ENCODE results near the gene AQP3. TPM values are rescaled to one million over a fixed set of nuclear protein-coding genes. Genes with fewer than 3 reads are reported as not detected.

The AQP3 gene
- polyA plus RNA-seq (2012; ENCODE audit: insufficient read length, low read depth) = 2.6 TPM

DNA sequence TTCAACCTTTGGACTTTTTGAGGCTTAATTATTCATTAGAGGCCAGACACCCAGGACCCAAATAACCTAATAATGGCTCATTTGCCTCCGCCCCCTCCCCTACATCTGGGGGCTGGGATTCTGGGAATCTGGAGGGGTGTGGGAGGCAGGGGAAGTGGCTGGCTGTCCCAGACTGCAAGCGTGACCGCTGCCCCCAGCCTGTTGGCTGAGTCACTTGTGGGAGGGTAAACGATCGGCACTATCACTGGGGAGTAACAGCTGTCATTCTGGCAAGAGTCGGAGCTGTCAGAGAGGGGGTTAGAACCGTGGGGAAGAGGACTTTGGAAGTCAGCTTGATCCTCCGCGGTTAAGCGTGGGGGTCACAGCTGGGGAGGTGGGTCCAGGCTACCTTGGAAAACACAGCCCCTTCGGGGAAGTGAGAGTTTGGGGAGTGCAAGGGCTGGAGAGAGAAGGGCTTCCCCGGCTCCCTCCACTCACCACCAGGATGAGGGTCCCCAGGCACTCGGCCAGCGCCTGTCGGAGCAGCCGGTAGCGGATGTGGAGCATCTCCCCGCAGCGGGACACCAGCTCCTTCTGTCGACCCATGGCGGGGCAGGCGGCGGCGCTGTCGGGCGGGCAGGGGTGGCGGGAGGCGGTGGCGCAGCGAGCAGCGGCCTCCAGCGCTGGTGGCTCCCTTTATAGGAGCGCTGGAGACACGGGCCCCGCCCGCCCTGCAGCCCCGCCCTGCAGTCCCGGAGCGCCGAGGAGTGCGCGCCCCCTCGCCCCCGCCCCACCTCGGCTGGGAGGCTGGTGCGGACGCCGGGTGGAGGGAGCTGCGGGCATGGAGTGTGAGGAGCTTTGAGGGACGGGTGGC lies at the start of gene AQP3:
AQP3 (minus strand) TSS at position 648 of the 853 bp plus-strand sequence; CDS start at position 585, 63 bp downstream.
- TF ChIP-seq FOXP2 (optimal IDR thresholded peaks at IDR 0.05; ENCODE audit: borderline replicate concordance, extremely low read depth, extremely low read length, insufficient read depth) (peak; percentile 13), POLR2AphosphoS5 (IDR thresholded peaks at IDR 0.05; ENCODE audit: low read depth, low read length) (no peak), SIN3A (IDR thresholded peaks at IDR 0.05; ENCODE audit: borderline replicate concordance, insufficient read depth, low read length) (0 out of 2 replicates have a peak, but pooled peaks have one; percentile 13), TAF1 (IDR thresholded peaks at IDR 0.05; ENCODE audit: borderline replicate concordance, insufficient read depth, low read length) (no peak)

DNA sequence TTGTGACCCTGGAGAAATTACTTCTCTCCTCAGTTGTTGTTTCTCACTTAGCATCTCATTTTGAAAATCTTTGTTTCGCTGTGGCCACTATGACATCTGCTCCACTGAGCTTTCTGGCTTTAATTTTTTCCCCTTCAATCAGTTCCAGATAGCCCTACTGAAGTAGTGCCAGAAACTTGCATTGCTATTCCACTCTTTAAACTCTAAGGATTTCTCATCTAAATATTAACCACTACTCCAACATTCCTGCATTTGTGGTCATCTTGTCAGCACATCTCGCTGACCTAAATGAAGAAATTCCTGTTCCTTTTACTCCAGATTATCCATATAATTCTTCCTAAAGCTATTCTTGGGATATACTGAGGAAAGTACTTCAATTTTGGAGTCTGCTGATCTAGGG lies 41.7 kb upstream of the AQP3 start:
- TF ChIP-seq TAF1 (IDR thresholded peaks at IDR 0.05; ENCODE audit: borderline replicate concordance, insufficient read depth, low read length) = no peak
- TF ChIP-seq POLR2AphosphoS5 (IDR thresholded peaks at IDR 0.05; ENCODE audit: low read depth, low read length) = no peak
- no peak for TF ChIP-seq FOXP2 (optimal IDR thresholded peaks at IDR 0.05; ENCODE audit: borderline replicate concordance, extremely low read depth, extremely low read length, insufficient read depth)
- TF ChIP-seq SIN3A (IDR thresholded peaks at IDR 0.05; ENCODE audit: borderline replicate concordance, insufficient read depth, low read length) = no peak
- TF ChIP-seq, protein P1, sequence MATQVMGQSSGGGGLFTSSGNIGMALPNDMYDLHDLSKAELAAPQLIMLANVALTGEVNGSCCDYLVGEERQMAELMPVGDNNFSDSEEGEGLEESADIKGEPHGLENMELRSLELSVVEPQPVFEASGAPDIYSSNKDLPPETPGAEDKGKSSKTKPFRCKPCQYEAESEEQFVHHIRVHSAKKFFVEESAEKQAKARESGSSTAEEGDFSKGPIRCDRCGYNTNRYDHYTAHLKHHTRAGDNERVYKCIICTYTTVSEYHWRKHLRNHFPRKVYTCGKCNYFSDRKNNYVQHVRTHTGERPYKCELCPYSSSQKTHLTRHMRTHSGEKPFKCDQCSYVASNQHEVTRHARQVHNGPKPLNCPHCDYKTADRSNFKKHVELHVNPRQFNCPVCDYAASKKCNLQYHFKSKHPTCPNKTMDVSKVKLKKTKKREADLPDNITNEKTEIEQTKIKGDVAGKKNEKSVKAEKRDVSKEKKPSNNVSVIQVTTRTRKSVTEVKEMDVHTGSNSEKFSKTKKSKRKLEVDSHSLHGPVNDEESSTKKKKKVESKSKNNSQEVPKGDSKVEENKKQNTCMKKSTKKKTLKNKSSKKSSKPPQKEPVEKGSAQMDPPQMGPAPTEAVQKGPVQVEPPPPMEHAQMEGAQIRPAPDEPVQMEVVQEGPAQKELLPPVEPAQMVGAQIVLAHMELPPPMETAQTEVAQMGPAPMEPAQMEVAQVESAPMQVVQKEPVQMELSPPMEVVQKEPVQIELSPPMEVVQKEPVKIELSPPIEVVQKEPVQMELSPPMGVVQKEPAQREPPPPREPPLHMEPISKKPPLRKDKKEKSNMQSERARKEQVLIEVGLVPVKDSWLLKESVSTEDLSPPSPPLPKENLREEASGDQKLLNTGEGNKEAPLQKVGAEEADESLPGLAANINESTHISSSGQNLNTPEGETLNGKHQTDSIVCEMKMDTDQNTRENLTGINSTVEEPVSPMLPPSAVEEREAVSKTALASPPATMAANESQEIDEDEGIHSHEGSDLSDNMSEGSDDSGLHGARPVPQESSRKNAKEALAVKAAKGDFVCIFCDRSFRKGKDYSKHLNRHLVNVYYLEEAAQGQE (IDR thresholded peaks at IDR 0.05; ENCODE audit: insufficient read depth in 1 of 2, low read depth in 2 of 2, low read length in 2 of 2) = no peak

DNA sequence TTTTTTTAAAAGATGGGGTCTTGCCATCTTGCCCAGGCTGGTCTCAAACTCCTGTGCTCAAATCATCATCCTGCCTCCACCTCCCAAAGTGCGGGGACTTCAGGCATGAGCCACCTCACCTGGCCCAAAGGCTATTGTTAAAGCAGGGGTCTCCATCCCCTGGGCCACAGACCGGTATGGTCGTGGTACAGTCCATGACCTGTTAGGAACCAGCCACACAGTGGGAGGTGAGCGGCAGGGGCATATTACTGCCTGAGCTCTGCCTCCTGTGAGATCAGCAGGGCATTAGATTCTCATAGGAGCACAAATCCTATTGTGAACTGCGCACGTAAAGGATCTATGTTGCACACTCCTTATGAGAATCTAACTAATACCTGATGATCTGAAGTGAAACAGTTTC lies 33.6 kb upstream of the AQP3 start:
- no peak for TF ChIP-seq FOXP2 (optimal IDR thresholded peaks at IDR 0.05; ENCODE audit: borderline replicate concordance, extremely low read depth, extremely low read length, insufficient read depth)
- no peak for TF ChIP-seq POLR2AphosphoS5 (IDR thresholded peaks at IDR 0.05; ENCODE audit: low read depth, low read length)
- TF ChIP-seq, protein P1 (IDR thresholded peaks at IDR 0.05; ENCODE audit: insufficient read depth in 1 of 2, low read depth in 2 of 2, low read length in 2 of 2) = no peak
- no peak for TF ChIP-seq TAF1 (IDR thresholded peaks at IDR 0.05; ENCODE audit: borderline replicate concordance, insufficient read depth, low read length)
- TF ChIP-seq SIN3A (IDR thresholded peaks at IDR 0.05; ENCODE audit: borderline replicate concordance, insufficient read depth, low read length) = no peak

DNA sequence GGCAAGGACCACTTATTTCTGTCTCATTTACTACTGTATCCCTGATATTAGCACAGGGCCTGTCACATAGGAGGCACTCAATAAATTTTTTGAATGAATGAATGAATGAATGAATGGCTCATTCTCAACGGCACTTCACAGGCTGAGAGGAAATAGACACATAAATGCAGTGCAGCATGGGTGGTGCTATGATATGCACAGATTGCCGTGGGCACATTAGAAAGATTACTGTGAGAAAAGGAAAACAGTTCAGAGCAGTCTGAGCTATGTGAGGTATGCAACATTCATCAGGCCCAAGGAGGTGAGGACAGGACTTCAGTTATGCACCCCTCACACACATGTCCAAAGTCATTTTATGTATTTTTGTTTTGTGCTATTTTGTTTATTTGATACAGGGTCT lies 32.7 kb upstream of the AQP3 start:
- TF ChIP-seq, protein P1 (IDR thresholded peaks at IDR 0.05; ENCODE audit: insufficient read depth in 1 of 2, low read depth in 2 of 2, low read length in 2 of 2) = no peak
- TF ChIP-seq SIN3A (IDR thresholded peaks at IDR 0.05; ENCODE audit: borderline replicate concordance, insufficient read depth, low read length) = no peak
- no peak for TF ChIP-seq TAF1 (IDR thresholded peaks at IDR 0.05; ENCODE audit: borderline replicate concordance, insufficient read depth, low read length)
- TF ChIP-seq POLR2AphosphoS5 (IDR thresholded peaks at IDR 0.05; ENCODE audit: low read depth, low read length) = no peak
- TF ChIP-seq FOXP2 (optimal IDR thresholded peaks at IDR 0.05; ENCODE audit: borderline replicate concordance, extremely low read depth, extremely low read length, insufficient read depth) = no peak

DNA sequence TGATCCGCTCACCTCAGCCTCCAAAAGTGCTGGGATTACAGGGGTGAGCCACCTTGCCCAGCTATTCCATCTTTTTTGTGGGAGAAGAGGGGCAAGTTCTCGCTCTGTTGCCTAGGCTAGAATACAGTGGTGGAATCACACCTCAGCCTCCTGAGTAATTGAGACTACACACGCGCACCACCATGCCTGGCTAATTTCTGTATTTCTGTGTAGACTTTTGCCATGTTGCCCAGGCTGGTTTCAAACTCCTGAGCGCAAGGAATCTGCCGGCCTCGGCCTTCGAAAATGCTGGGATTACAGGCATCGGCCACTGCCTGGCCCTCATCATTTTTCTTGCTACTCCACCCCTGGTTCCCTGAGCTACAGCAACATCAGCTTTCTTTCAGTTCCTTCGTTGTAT lies 29.1 kb upstream of the AQP3 start:
- TF ChIP-seq FOXP2 (optimal IDR thresholded peaks at IDR 0.05; ENCODE audit: borderline replicate concordance, extremely low read depth, extremely low read length, insufficient read depth) (no peak), POLR2AphosphoS5 (IDR thresholded peaks at IDR 0.05; ENCODE audit: low read depth, low read length) (no peak), TAF1 (IDR thresholded peaks at IDR 0.05; ENCODE audit: borderline replicate concordance, insufficient read depth, low read length) (no peak), SIN3A (IDR thresholded peaks at IDR 0.05; ENCODE audit: borderline replicate concordance, insufficient read depth, low read length) (no peak)
- TF ChIP-seq, protein P1 (IDR thresholded peaks at IDR 0.05; ENCODE audit: insufficient read depth in 1 of 2, low read depth in 2 of 2, low read length in 2 of 2) = no peak
